Endothelial cell of umbilical vein (primary cell): Measurements from ENCODE around the gene RGP1.

Source experiments
- EZH2 ChIP-seq: IDR thresholded peaks from 2 replicates; pipeline ENCODE4 v1.6.1; 2012; ENCODE audit warnings: borderline replicate concordance, low read depth, mild to moderate bottlenecking, moderate library complexity, low read length, inconsistent platforms; ENCODE audit not compliant: severe bottlenecking
- FOS ChIP-seq: IDR thresholded peaks from 2 replicates; pipeline ENCODE4 v1.6.1; 2011; ENCODE audit warnings: mild to moderate bottlenecking, low read length, moderate library complexity, borderline replicate concordance; ENCODE audit not compliant: insufficient read depth
- GATA2 ChIP-seq: IDR thresholded peaks from 2 replicates; pipeline ENCODE4 v1.7.0; 2011; ENCODE audit warnings: low read depth, mild to moderate bottlenecking, moderate library complexity, mixed read lengths, low read length; ENCODE audit not compliant: insufficient read length, insufficient read depth
- JUN ChIP-seq: IDR thresholded peaks from 2 replicates; pipeline ENCODE4 v1.6.1; 2011; ENCODE audit warnings: borderline replicate concordance, low read depth; ENCODE audit not compliant: insufficient read length, insufficient read depth
- MYC ChIP-seq: IDR thresholded peaks from one replicate; pipeline ENCODE4 v1.6.1; 2011; ENCODE audit warnings: mild to moderate bottlenecking, low read depth, low read length
- POLR2A ChIP-seq: IDR thresholded peaks from 2 replicates; pipeline ENCODE4 v1.6.1; 2012; ENCODE audit warnings: low read depth, mild to moderate bottlenecking, control low read depth, low read length
- POLR2AphosphoS5 ChIP-seq: IDR thresholded peaks from 2 replicates; pipeline ENCODE4 v1.6.1; 2012; ENCODE audit warnings: low read depth, mild to moderate bottlenecking, control low read depth, low read length, moderate library complexity; ENCODE audit not compliant: insufficient read depth
- TF ChIP-seq, protein P1 (sequence below), 2 donors: IDR thresholded peaks; 1 replicate in 1 of 2; 2 replicates in 1 of 2; pipeline ENCODE4 v1.5.1; 2011; ENCODE audit warnings: low read length in 2 of 2, mild to moderate bottlenecking in 2 of 2, moderate library complexity in 2 of 2, control low read depth in 1 of 2, inconsistent platforms in 1 of 2, low read depth in 1 of 2; ENCODE audit not compliant: insufficient read depth in 1 of 2; ENCODE audit errors: extremely low read depth in 1 of 2
- TF ChIP-seq, protein P2 (sequence below): IDR thresholded peaks from 2 replicates; pipeline ENCODE4 v1.6.1; 2011; ENCODE audit not compliant: insufficient read depth, insufficient read length

DNA sequence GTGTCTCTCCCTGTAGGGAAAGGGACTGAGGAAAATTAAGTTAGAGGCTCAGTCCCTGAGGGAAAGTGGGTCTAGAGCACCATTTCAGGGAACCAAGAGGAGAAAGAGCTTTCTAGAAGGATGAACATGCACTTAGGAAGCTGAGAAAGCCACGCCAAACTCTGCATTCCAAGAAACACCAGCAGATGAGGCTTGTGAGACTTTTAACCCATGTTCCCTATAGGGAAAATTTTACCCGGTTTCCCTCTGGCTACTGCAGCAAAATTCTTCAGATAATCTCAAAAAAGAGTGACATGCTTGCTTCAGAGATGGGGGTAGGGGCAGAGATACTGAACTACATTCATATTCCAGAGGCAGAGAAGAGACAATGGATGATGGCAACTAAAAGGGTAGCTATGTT is 25.7 kb upstream of the RGP1 start:
- TF ChIP-seq, protein P1, sequence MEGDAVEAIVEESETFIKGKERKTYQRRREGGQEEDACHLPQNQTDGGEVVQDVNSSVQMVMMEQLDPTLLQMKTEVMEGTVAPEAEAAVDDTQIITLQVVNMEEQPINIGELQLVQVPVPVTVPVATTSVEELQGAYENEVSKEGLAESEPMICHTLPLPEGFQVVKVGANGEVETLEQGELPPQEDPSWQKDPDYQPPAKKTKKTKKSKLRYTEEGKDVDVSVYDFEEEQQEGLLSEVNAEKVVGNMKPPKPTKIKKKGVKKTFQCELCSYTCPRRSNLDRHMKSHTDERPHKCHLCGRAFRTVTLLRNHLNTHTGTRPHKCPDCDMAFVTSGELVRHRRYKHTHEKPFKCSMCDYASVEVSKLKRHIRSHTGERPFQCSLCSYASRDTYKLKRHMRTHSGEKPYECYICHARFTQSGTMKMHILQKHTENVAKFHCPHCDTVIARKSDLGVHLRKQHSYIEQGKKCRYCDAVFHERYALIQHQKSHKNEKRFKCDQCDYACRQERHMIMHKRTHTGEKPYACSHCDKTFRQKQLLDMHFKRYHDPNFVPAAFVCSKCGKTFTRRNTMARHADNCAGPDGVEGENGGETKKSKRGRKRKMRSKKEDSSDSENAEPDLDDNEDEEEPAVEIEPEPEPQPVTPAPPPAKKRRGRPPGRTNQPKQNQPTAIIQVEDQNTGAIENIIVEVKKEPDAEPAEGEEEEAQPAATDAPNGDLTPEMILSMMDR (IDR thresholded peaks at IDR 0.05; ENCODE audit: extremely low read depth in 1 of 2, insufficient read depth in 1 of 2, low read depth in 1 of 2, low read length in 2 of 2), result no peak
- TF ChIP-seq EZH2, result no peak
- no peak for TF ChIP-seq JUN
- no peak for TF ChIP-seq POLR2A
- TF ChIP-seq POLR2AphosphoS5, result no peak
- no peak for TF ChIP-seq GATA2
- TF ChIP-seq, protein P2, sequence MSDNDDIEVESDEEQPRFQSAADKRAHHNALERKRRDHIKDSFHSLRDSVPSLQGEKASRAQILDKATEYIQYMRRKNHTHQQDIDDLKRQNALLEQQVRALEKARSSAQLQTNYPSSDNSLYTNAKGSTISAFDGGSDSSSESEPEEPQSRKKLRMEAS, result no peak
- no peak for TF ChIP-seq MYC
- TF ChIP-seq FOS, result no peak
